ENCODE results near the gene CAVIN2.

CAVIN2 gene

GRCh38 chr2:191846515-191847476 is at the start of gene CAVIN2:
Gene CAVIN2 (minus strand): TSS chr2:191847088. CDS start chr2:191846925, 163 bp downstream.
- DNase-seq, result no peak

- DNase-seq, result no peak
Observed at GRCh38 chr2:191895743-191896142, 48.9 kb upstream of the CAVIN2 start.

- DNase-seq, result no peak
Observed at GRCh38 chr2:191895195-191895594, 48.3 kb upstream of the CAVIN2 start.

- DNase-seq, result no peak
Observed at GRCh38 chr2:191894681-191895147, 47.8 kb upstream of the CAVIN2 start.

GRCh38 chr2:191892391-191892790 is 45.5 kb upstream of the CAVIN2 start:
- DNase-seq, result no peak

- DNase-seq, result no peak
Observed at GRCh38 chr2:191891656-191892055, 44.8 kb upstream of the CAVIN2 start.

GRCh38 chr2:191889931-191890330 is 43.0 kb upstream of the CAVIN2 start:
- DNase-seq, result no peak

GRCh38 chr2:191888400-191889166 is 41.7 kb upstream of the CAVIN2 start:
- DNase-seq, result no peak

- no peak for DNase-seq
Observed at GRCh38 chr2:191885650-191886049, 38.8 kb upstream of the CAVIN2 start.

- DNase-seq, result no peak
Observed at GRCh38 chr2:191885098-191885497, 38.2 kb upstream of the CAVIN2 start.

GRCh38 chr2:191881982-191882816 is 35.3 kb upstream of the CAVIN2 start:
- no peak for DNase-seq

GRCh38 chr2:191878548-191879279 is 31.8 kb upstream of the CAVIN2 start:
- no peak for DNase-seq

- DNase-seq, result no peak
Observed at GRCh38 chr2:191877875-191878274, 31.0 kb upstream of the CAVIN2 start.

- DNase-seq, result no peak
Observed at GRCh38 chr2:191875859-191876258, 29.0 kb upstream of the CAVIN2 start.

GRCh38 chr2:191870744-191871143 is 23.9 kb upstream of the CAVIN2 start:
- DNase-seq, result no peak

- DNase-seq, result no peak
Observed at GRCh38 chr2:191869781-191870180, 22.9 kb upstream of the CAVIN2 start.

- no peak for DNase-seq
Observed at GRCh38 chr2:191869178-191869577, 22.3 kb upstream of the CAVIN2 start.

GRCh38 chr2:191867507-191867847 is 20.6 kb upstream of the CAVIN2 start:
- no peak for DNase-seq

GRCh38 chr2:191866675-191867506 is 20.0 kb upstream of the CAVIN2 start:
- no peak for DNase-seq

- DNase-seq, result no peak
Observed at GRCh38 chr2:191866195-191866594, 19.3 kb upstream of the CAVIN2 start.

Measured in cortex of kidney (tissue), 1 donor.